HCT116 (cell line): ENCODE data around the gene FTO. TPM values are rescaled to one million over a fixed set of nuclear protein-coding genes. Genes with fewer than 3 reads are reported as not detected.

Source experiments
- ATAC-seq: fragments of 200-7000 bp; cut with Tn5 transposase; 2 replicates; pipeline ENCODE4 v1.9.1; 2020; ENCODE audit warnings: mild to moderate bottlenecking, moderate library complexity
- BruUV-seq: library from RNA; stranded (reverse); fragments of 400-500 nt; replicated peaks from 2 replicates; lab custom pipeline; 2021; lab: Mats Ljungman, UMichigan
- CTCF ChIA-PET: fragments of 300-600 bp; sonication (Branson Sonifier 250); formaldehyde crosslinking; loops from one replicate; lab custom pipeline; 2021; ENCODE audit warnings: antibody characterized with exemption; lab: Charles Lee
- POLR2A ChIA-PET: fragments of 300-600, 350-600 bp; sonication (Branson Sonifier 250); formaldehyde crosslinking; loops from one replicate; lab custom pipeline; 2021; ENCODE audit warnings: antibody characterized with exemption; lab: Charles Lee
- RAD21 ChIA-PET, 2 experiments: fragments of 300-600 bp; sonication (Branson Sonifier 250); formaldehyde crosslinking; loops; one replicate each; lab custom pipeline; 2023; ENCODE audit warnings: low total read pairs in 2 of 2; ENCODE audit not compliant: uncharacterized antibody in 2 of 2, unreplicated experiment in 2 of 2, low non-redundant PET in 1 of 2; lab: Charles Lee
- DNase-seq: peaks from one replicate; pipeline ENCODE4 v3.0.0-alpha.2; 2010; ENCODE audit warnings: low read depth, low spot score
- H2AFZ ChIP-seq: fragments of 200-600 bp; shearing (Covaris generic), sonication (generic); 2 replicates; pipeline ENCODE4 v1.6.1; 2017; ENCODE audit warnings: low read depth, mixed run types, mixed read lengths, antibody characterized with exemption, low read length; ENCODE audit not compliant: poor library complexity, severe bottlenecking
- H3K27ac ChIP-seq: 2 replicates; pipeline ENCODE4 v1.5.1; 2012; ENCODE audit warnings: low read depth, low read length
- H3K27me3 ChIP-seq: fragments of 200-600 bp; sonication (generic); 2 replicates; pipeline ENCODE4 v1.6.1; 2016; ENCODE audit warnings: mixed run types, low read length, mixed read lengths; ENCODE audit not compliant: insufficient read depth
- H3K36me3 ChIP-seq, 2 experiments: fragments of 200-500 bp in 1 of 2; fragments of 200-600 bp in 1 of 2; sonication (Bioruptor generic) in 1 of 2; sonication (generic) in 1 of 2; 2 replicates each; pipeline versions ENCODE4 v1.5.1 to v1.6.1; 2014 to 2016; ENCODE audit warnings: low read length in 2 of 2, inconsistent platforms in 1 of 2, mixed read lengths in 1 of 2, mixed run types in 1 of 2; ENCODE audit not compliant: insufficient read depth in 2 of 2, control insufficient read depth in 1 of 2
- H3K4me1 ChIP-seq, 2 experiments: fragments of 200-600 bp in 1 of 2; sonication (generic) in 1 of 2; 2 replicates each; pipeline versions ENCODE4 v1.5.1 to v1.6.1; 2012 to 2017; ENCODE audit warnings: low read length in 2 of 2, inconsistent platforms in 1 of 2, mild to moderate bottlenecking in 1 of 2, mixed read lengths in 1 of 2, mixed run types in 1 of 2, moderate library complexity in 1 of 2; ENCODE audit not compliant: insufficient read depth in 2 of 2, control insufficient read depth in 1 of 2
- H3K4me2 ChIP-seq: fragments of 200-600 bp; sonication (generic); 2 replicates; pipeline ENCODE4 v1.6.1; 2017; ENCODE audit warnings: mixed run types, low read length, mixed read lengths
- H3K4me3 ChIP-seq, 2 experiments: fragments of 200-600 bp in 1 of 2; sonication (generic) in 1 of 2; replicated peaks in 1 of 2; 2 replicates each; pipeline ENCODE4 v1.5.1; 2011 to 2016; ENCODE audit warnings: low read length in 2 of 2, control low read depth in 1 of 2, low read depth in 1 of 2, mild to moderate bottlenecking in 1 of 2, mixed read lengths in 1 of 2, mixed run types in 1 of 2
- H3K79me2 ChIP-seq: fragments of 200-600 bp; sonication (generic); 2 replicates; pipeline ENCODE4 v1.6.1; 2017; ENCODE audit warnings: mild to moderate bottlenecking, mixed run types, low read length, moderate library complexity, mixed read lengths; ENCODE audit not compliant: insufficient read depth
- H3K9ac ChIP-seq: fragments of 200-600 bp; sonication (generic); 2 replicates; pipeline ENCODE4 v1.6.1; 2016; ENCODE audit warnings: low read length, mixed read lengths
- H3K9me2 ChIP-seq: fragments of 200-600 bp; sonication (generic), shearing (Covaris generic); 2 replicates; pipeline ENCODE4 v1.6.1; 2017; ENCODE audit warnings: mixed run types, mild to moderate bottlenecking, moderate library complexity; ENCODE audit not compliant: insufficient read depth
- H3K9me3 ChIP-seq, 2 experiments: fragments of 200-500 bp in 1 of 2; fragments of 200-600 bp in 1 of 2; sonication (Bioruptor generic) in 1 of 2; sonication (generic) in 1 of 2; 2 replicates each; pipeline ENCODE4 v1.6.1; 2014 to 2017; ENCODE audit warnings: low read length in 2 of 2, mixed read lengths in 2 of 2, inconsistent platforms in 1 of 2, low read depth in 1 of 2, mild to moderate bottlenecking in 1 of 2, mixed run types in 1 of 2, moderate library complexity in 1 of 2; ENCODE audit not compliant: control insufficient read depth in 1 of 2, insufficient read depth in 1 of 2
- H4K20me1 ChIP-seq: fragments of 200-600 bp; sonication (generic), shearing (Covaris generic); 2 replicates; pipeline ENCODE4 v1.6.1; 2017; ENCODE audit warnings: mixed run types, mild to moderate bottlenecking, moderate library complexity; ENCODE audit not compliant: insufficient read depth
- CBX3 ChIP-seq: IDR thresholded peaks from 2 replicates; pipeline ENCODE4 v1.6.1; 2012; ENCODE audit warnings: low read depth
- CEBPB ChIP-seq: IDR thresholded peaks from 2 replicates; pipeline ENCODE4 v1.6.1; 2012; ENCODE audit warnings: low read depth
- FOSL1 ChIP-seq: IDR thresholded peaks from 2 replicates; pipeline ENCODE4 v1.6.1; 2012; ENCODE audit warnings: low read depth
- JUND ChIP-seq: IDR thresholded peaks from 2 replicates; pipeline ENCODE4 v1.6.1; 2012
- RAD21 ChIP-seq: IDR thresholded peaks from 2 replicates; pipeline ENCODE4 v1.6.1; 2012; ENCODE audit warnings: low read depth, mild to moderate bottlenecking
- SP1 ChIP-seq: IDR thresholded peaks from 2 replicates; pipeline ENCODE4 v1.6.1; 2012; ENCODE audit warnings: low read depth
- intact Hi-C: fragments of 100-400 bp; cut with micrococcal nuclease; formaldehyde crosslinking; loops from 2 replicates; pipeline ENCODE4 v1.10.0; 2022
- total RNA-seq: library from RNA; stranded (reverse); gene quantifications from one replicate; pipeline ENCODE4 v1.2.1, GENCODE V29; 2021; ENCODE audit not compliant: unreplicated experiment
- TF ChIP-seq, protein P1 (sequence below): IDR thresholded peaks from 2 replicates; pipeline ENCODE4 v1.6.1; 2012; ENCODE audit warnings: low read depth

The FTO gene
- total RNA-seq, 1 experiment from 2014 or later = 55.2 TPM

DNA sequence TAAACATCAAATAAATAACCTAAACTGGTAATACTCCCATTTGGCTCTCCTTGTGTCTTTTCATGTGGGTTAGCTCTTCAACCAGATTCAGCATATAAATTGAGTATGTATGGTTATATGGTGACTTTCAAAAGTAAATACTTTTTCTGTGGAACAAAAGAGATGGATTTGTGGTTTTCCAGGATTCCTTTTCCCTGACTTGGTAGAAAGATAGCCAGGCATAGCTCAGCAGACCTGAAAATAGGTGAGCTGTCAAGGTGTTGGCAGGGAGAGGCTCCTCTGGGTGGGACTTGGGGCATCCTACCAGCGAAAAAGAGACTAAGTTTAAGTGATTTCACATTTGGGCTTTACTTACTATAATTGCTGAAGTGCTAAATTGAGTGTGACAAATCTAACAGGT is 80.3 kb downstream of the FTO start:
- Histone ChIP-seq H3K9me3 (no peaks in the 10 kb centered on the region), H3K9me2 (0 out of 2 replicates have a peak, but pooled peaks cover 3% of the 10 kb centered on the region), H3K9ac (peak overlapping the region; percentile 0; the same call in 1 of the 2 replicates), H3K36me3 (no peaks in the 10 kb centered on the region), H3K4me3 (peak overlapping the region in 1 of 2 experiments; percentile 2; a peak in 1 of 4 replicates), H2AFZ (no peak overlapping the region), H3K27me3 (no peaks in the 10 kb centered on the region), H3K4me1 (peaks cover 55 to 57% of the 10 kb centered on the region in 2 experiments), H3K79me2 (0 out of 2 replicates have a peak, but pooled peaks cover 13% of the 10 kb centered on the region), H3K27ac (peak overlapping the region; percentile 33; the same call in 1 of the 2 replicates), H4K20me1 (0 out of 2 replicates have a peak, but pooled peaks cover 4% of the 10 kb centered on the region), H3K4me2 (peak overlapping the region; percentile 42)
- TF ChIP-seq FOSL1 = peak; percentile 44
- no peak for TF ChIP-seq CEBPB
- peak; percentile 39; the same call in 1 of the 2 replicates for TF ChIP-seq SP1
- TF ChIP-seq, protein P1, sequence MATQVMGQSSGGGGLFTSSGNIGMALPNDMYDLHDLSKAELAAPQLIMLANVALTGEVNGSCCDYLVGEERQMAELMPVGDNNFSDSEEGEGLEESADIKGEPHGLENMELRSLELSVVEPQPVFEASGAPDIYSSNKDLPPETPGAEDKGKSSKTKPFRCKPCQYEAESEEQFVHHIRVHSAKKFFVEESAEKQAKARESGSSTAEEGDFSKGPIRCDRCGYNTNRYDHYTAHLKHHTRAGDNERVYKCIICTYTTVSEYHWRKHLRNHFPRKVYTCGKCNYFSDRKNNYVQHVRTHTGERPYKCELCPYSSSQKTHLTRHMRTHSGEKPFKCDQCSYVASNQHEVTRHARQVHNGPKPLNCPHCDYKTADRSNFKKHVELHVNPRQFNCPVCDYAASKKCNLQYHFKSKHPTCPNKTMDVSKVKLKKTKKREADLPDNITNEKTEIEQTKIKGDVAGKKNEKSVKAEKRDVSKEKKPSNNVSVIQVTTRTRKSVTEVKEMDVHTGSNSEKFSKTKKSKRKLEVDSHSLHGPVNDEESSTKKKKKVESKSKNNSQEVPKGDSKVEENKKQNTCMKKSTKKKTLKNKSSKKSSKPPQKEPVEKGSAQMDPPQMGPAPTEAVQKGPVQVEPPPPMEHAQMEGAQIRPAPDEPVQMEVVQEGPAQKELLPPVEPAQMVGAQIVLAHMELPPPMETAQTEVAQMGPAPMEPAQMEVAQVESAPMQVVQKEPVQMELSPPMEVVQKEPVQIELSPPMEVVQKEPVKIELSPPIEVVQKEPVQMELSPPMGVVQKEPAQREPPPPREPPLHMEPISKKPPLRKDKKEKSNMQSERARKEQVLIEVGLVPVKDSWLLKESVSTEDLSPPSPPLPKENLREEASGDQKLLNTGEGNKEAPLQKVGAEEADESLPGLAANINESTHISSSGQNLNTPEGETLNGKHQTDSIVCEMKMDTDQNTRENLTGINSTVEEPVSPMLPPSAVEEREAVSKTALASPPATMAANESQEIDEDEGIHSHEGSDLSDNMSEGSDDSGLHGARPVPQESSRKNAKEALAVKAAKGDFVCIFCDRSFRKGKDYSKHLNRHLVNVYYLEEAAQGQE = no peak
- TF ChIP-seq CBX3 = 0 out of 2 replicates have a peak, but pooled peaks have one; percentile 33
- TF ChIP-seq RAD21 = 0 out of 2 replicates have a peak, but pooled peaks have one; percentile 5
- peak; percentile 52; the same call in 1 of the 2 replicates for TF ChIP-seq JUND
- DNase-seq (no peak), ATAC-seq (peak; percentile 80)
- CTCF ChIA-PET = interaction anchor here (1.2 kb wide), 1 partner anchor 11 kb away, joined by 3 read pairs; no protein-coding TSS in a partner anchor
- no TSS peak for BruUV-seq
- intact Hi-C loops = no loop called here
- POLR2A ChIA-PET = interaction anchor here (0.9 kb wide), 1 partner anchor 37 kb away, joined by 3 read pairs; no protein-coding TSS in a partner anchor
- RAD21 ChIA-PET = no interaction called here
